T-helper 2 cell (primary cell): Measurements from ENCODE around the gene ZSCAN29.

Source experiments
- DNase-seq, 5 experiments: peaks; one replicate each; pipeline versions ENCODE4 v3.0.0 to v3.0.0-alpha.2; 2012 to 2022

Gene ZSCAN29

DNA sequence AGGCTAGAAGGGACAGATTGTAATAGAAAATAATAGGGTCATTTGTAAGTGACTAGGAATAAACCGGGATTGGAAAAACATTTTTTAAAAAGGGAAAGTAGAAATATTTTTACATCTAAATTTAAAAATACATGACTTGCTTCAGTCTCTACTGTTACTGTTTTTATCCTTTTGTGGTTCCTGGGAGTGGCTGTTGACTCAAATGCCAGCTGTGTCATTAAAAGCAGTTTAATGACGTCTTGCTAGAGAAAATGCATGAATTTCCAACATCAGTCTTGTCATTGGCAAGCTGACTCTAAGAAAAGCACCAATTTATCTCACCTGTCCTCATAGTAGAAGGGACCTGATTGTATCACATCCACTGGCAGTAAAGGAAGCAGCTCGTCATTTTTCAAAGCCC, 23.7 kb downstream of the ZSCAN29 start:
- no peak for DNase-seq

DNA sequence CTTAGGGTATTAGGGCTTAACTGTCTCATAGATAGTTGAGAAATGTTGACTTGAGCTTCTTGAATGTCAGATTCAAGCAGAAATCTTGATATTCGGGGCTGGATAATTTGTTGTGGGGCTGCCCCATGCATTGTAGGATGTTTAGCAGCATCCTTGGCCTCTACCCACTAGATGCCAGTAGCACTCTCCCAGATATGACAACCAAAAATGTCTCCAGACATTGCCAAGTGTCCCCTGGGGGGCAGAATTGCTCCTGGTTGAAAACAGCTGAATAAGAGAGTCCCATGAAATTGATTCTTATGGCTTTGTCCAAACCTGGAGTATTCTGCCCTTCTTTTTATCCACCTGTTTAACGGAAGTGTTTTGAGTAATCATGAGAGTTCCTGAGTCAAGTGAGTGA, 24.5 kb downstream of the ZSCAN29 start:
- DNase-seq = no peak

DNA sequence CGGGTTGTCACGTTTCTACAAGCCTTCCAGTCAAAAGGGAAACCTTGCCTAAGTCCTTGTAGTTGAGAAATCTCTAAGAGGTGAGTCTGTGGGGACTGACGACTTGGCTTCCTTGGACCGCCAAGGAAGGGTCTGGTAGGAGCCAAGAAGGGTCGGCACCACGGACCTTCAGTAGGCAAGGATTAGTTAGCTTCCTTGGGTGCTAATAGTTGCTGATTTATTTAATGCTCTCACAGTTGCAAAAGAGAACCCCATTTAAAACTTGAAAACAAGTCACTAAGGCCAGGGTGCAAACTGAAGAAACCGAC, 40.1 kb downstream of the ZSCAN29 start:
- no peak for DNase-seq

DNA sequence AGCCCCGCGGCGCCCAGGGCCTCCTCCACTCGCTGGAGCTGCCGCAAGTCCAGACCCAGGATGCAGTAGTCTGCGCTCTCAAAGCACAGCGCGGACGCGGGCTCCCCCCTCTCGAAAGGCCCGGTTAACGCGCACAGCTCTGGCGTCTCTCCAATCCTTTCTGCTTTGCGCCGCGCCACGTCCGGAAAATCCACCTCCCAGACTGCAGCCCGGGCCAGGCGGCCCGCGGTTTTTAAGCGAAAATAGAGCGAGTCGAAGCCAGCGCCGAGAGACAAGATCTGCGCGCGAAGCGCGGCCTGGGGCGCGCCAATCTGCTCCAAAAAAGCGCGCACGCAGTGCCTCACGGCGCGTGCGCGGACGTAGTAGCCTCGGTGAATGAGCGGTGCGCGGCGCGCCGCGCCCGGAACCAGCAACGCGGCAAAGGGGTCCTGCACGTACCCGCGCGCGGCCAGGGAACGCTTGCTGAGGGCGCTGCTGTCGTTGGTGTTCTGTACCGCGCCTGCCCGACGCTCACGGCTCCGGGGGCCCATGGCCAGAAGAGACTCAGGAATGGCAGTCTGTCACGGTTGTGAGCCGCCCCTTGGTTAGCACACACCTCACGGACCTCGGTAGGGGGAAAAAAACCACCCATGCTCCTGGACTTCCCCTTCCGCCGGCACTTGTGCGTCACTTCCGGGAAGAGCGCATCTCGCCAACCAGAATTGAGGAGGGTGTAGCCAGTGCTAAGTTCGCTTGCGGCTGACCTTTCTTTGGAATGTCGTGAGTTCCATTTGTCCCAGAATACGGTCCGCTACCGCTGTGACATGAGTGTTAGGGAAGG, 40.7 kb downstream of the ZSCAN29 start, which contains the start of gene LCMT2:
LCMT2 (minus strand) TSS at position 614 of the 820 bp plus-strand sequence; CDS start at position 530, 84 bp downstream.
- DNase-seq = peak; percentile 65 to 97 (median 87)

DNA sequence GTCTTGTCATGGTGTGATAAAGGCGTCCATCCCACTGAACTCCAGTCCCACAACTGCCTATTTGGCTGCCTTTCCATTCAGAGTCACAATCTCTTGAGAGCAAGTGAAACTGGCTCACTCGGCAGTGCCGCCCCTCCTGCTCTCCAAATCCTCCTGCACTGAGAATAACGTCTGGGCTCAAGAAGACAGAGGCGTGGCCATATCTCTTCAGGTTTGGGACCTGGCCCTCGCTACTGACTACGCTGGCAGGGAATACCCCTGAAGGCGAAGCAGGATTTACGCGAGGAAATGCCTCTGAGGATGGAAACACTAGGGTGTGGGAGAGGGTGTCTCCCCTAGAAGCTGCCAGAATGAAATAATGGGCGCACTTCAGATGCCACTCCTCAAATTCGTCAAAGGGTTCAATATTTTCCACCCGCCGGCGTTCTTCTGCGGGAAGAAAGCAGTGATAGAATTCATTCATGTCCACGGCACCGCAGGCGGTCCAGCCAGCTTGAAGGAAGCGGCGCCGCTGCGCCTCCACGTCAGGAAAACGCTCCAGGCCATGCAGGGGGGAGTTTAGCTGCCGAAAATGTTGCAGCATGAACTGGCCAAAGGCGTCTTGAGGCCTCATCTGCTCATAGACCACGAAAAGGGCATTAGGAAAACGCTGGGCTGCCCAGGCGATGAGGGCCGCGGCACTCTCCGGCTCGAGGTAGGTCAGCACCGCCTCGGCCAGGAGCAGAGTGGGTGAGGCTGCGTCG, 41.5 kb downstream of the ZSCAN29 start:
- DNase-seq = peak in 2 of 5 experiments; percentile 5 to 32

DNA sequence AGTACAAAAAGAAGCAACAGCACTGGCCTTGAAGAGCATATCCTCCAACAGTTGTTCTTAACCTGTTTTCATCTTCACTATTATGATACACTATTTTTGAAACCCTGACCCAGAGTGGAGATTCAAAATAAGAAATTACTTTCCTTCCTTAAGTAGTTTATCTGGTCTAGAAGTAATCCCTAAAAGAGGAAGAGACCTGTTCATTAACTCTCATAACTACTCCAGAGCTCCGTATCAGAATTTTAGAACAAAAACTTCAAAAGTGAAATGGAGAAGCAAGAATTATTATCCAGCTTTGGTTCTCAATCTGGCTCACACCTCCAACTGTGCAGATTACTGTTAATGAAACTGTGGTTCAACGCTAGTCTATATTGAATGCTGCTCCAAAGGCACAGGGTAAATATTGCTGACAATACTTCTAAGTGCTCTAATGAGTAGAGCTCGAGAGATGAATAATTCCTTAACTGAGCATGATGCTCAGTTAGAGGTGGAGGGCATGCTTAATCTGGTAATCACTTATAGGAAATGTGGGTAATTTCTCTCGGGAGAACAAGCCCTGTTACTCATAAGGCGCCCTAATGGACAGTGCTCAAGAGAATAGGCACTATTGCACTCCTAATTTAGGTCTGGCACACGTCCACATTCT, 45.7 kb downstream of the ZSCAN29 start:
- peak in 1 of 5 experiments; percentile 9 for DNase-seq

DNA sequence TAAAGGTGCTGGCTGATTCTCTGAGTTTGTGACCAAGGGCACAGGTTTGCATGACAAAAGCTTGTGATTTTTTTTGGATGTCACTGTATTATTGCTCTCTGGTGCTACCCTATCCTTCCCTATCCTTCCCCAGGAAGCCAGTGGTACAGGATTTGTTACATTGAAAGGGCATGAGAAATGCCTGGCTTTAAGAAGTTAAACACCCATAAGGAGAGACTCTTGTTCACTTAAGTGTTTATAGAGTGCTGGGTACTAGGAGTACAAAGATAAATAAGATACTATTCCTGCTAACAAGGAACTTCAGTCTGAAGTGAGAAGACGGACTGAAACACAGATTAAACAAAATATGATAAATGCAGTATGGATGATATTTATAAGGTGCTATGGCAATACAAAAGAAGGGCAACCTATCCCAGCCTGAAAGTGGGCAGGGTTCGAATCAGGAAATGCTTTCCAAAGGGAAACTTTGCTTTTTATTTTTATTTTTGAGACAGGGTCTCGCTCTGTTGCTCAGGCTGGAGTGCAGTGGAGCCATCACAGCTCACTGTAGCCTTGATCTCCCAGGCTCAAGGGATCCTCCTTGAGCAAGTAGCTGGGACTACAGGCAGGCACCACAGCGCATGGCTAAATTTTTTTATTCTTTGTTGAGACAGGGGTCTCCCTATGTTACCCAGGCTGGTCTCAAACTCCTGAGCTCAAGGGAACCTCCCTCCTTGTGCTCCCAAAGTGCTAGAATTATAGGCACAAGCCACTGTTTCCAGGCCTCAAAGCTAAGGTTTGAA, 51.7 kb downstream of the ZSCAN29 start:
- DNase-seq = no peak

DNA sequence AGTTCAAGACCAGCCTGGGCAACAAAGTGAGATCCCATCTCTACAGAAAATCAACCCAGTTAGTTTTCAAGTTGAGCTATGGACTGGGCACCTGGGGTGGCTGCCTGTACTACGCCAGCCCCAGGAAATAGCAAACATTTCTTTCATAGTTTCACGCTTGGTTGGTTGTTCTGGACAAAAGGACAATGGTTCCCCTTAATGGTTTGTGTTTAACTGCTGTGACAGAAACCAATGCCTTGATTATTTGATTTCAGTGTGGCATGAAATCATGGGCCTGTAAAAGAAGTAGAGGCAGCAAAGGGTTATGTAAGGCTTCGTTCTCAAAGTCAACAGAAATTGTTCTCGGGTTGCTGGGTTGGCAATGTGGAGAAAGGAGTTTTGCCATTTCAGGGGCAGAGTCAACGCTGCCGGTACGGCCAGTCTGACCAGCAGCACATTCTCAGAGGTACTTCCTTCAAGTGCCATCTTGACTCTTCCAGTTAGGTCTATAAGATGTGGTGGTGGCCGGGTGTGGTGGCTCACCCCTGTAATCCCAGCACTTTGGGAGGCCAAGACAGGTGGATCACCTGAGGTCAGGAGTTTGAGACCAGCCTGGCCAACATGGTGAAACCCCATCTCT, 53.2 kb downstream of the ZSCAN29 start:
- no peak for DNase-seq

DNA sequence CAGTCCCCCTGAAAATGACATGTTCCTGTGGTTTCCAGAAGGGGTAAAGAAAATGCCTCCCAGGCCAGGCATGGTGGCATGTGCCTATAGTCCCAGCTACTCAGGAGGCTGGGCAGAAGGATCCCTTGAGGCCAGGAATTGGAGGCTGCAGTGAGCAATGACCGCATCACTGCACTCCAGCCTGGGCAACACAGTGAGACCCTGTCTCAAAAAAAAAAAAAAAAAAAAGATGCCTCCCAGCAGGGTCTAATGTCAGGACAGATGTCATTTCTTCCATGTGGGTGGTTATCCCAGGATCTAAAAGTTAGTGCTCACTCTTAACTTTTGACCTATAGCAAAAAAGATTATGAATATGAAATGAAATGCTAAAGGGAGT, 53.9 kb downstream of the ZSCAN29 start:
- DNase-seq = no peak

DNA sequence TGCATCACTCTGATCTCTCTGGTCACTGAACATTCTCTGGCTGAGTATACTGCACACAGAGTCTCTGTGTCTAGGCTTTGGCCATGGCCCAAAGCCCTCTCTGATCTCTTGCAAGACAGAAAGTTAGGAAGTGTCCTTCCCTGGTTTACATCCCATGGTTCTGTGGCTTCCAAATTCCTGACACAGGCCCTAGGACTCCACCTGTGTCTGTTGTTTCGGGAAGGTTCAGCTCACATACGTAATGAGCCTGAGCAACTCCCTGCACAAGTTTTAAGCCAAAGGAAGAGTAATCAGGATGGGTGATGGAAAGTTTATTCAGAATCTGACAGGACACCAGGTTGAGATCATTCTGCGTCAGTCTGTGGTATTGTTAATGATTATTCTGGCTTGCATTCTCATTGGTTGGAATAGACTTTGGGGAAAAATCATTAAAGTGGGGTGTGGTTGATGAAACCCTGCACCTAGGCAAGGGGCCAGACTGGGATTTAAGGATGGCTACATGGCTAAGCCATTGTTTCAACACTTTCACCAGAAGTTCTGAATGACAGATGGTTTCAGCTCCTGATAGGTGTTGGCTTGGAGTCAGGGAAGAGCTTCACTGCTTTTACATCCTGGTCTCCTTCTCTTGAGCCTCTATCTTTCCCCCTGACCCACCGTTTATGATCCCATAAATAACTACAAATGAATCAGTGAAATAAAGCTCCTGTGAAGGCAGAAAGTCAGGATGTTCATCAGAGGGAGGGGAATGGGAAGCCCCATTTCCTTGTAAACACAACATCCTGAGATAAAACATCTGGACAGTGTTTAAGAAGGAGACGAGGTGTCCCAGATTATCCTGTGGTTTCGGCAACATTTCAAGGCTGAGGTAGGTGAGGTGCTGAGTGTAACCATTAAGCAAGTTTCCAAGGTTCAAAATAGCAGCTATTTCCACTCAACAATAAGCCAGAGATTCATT, 54.5 kb downstream of the ZSCAN29 start:
- no peak for DNase-seq

DNA sequence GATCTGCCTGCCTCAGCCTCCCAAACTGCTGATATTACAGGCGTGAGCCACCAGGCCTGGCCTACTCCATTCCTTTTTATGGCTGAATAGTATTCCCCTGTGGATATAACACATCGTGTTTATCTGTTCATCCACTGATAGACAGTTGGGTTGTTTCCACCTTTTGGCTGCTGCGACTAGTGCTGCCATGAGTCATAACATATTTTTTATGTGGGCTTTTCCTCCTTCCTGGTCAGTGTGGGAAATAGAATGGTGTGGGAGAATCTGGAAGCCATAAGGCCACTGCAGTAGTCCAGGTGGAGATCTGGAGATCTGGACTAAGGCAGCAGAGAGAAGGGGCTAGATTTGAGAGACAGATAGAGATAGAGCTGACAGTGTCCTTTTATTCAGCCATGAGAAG, 56.7 kb downstream of the ZSCAN29 start:
- DNase-seq = no peak

DNA sequence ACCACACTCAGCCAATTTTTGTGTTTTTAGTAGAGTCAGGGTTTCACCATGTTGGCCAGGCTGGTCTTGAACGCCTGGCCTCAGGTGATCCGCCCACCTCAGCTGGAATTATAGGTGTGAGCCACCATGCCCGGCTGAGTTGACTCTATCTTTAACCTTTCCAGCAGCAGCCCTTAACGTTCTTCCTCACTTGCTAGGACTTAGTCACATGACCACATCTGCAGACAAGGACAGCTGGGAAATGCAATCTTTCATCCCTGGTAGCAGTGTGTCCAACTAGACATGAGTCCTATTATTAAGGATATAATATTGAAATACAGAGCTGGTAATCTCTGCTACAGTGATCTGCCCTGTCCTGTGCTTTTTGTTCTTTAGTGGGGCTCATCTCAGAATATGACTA, 58.5 kb downstream of the ZSCAN29 start:
- DNase-seq = no peak
